Glutamatergic neuron (in vitro differentiated cells): ENCODE measurements around the gene FASTK. TPM values are rescaled to one million over a fixed set of nuclear protein-coding genes. Genes with fewer than 3 reads are reported as not detected.
A peak's percentile ranks its signal among the peaks of the same experiment; 100 is the strongest.

Source experiments
- DNase-seq: peaks from one replicate; pipeline ENCODE4 v3.0.0; 2022
- H3K27ac Mint-ChIP-seq: one replicate; pipeline ENCODE4 v1.8.0; 2020; ENCODE audit warnings: mild to moderate bottlenecking, mixed read lengths, inconsistent platforms; ENCODE audit not compliant: unreplicated experiment
- H3K27me3 Mint-ChIP-seq: one replicate; pipeline ENCODE4 v1.8.0; 2020; ENCODE audit warnings: mild to moderate bottlenecking, moderate library complexity, mixed read lengths, inconsistent platforms; ENCODE audit not compliant: unreplicated experiment
- H3K36me3 Mint-ChIP-seq: one replicate; pipeline ENCODE4 v1.8.0; 2020; ENCODE audit warnings: mild to moderate bottlenecking, mixed read lengths, inconsistent platforms; ENCODE audit not compliant: unreplicated experiment
- H3K4me1 Mint-ChIP-seq: one replicate; pipeline ENCODE4 v1.8.0; 2020; ENCODE audit warnings: mild to moderate bottlenecking, low read depth, mixed read lengths, inconsistent platforms; ENCODE audit not compliant: unreplicated experiment
- H3K4me3 Mint-ChIP-seq: one replicate; pipeline ENCODE4 v1.8.0; 2020; ENCODE audit warnings: mild to moderate bottlenecking, mixed read lengths, inconsistent platforms; ENCODE audit not compliant: unreplicated experiment
- H3K9me3 Mint-ChIP-seq: one replicate; pipeline ENCODE4 v1.8.0; 2020; ENCODE audit warnings: mild to moderate bottlenecking, moderate library complexity, mixed read lengths, inconsistent platforms; ENCODE audit not compliant: unreplicated experiment
- CTCF ChIP-seq: fragments of 200-600 bp; sonication (generic); IDR thresholded peaks from one replicate; pipeline ENCODE4 v1.5.0; 2021; ENCODE audit not compliant: partially characterized antibody, unreplicated experiment
- total RNA-seq: library from RNA; stranded (reverse); fragmentation: NEBNext Ultra II Directional; extraction: Animal tissue kit (Norgen Biotek cat#: 25700); gene quantifications from one replicate; pipeline ENCODE4 v1.2.1, GENCODE V29; 2021; ENCODE audit not compliant: unreplicated experiment

Gene FASTK
- total RNA-seq, 1 donor from 2014 or later, result 64.7 TPM

GRCh38 chr7:151103973-151104372 is 23.4 kb upstream of the FASTK start:
- Mint-ChIP-seq H3K4me3 (peak overlapping the region; percentile 10), H3K27me3 (peaks cover 8% of the 10 kb centered on the region), H3K4me1 (peaks cover 52% of the 10 kb centered on the region), H3K36me3 (no peaks in the 10 kb centered on the region), H3K27ac (peak overlapping the region; percentile 1), H3K9me3 (peaks cover 11% of the 10 kb centered on the region)
- TF ChIP-seq CTCF, result no peak
- no peak for DNase-seq

GRCh38 chr7:151102991-151103390 is 22.4 kb upstream of the FASTK start:
- no peak for DNase-seq
- peak overlapping the region; percentile 33 for H3K27ac Mint-ChIP-seq
- peaks cover 44% of the 10 kb centered on the region for H3K4me1 Mint-ChIP-seq
- TF ChIP-seq CTCF, result no peak
- peak overlapping the region; percentile 34 for H3K4me3 Mint-ChIP-seq
- peaks cover 6% of the 10 kb centered on the region for H3K27me3 Mint-ChIP-seq
- peaks cover 11% of the 10 kb centered on the region for H3K9me3 Mint-ChIP-seq
- no peaks in the 10 kb centered on the region for H3K36me3 Mint-ChIP-seq

GRCh38 chr7:151101621-151102396 is 21.2 kb upstream of the FASTK start:
- Mint-ChIP-seq H3K4me3 (no peak overlapping the region), H3K4me1 (peaks cover 44% of the 10 kb centered on the region), H3K27ac (peak overlapping the region; percentile 22), H3K9me3 (peaks cover 11% of the 10 kb centered on the region), H3K27me3 (peaks cover 5% of the 10 kb centered on the region), H3K36me3 (no peaks in the 10 kb centered on the region)
- TF ChIP-seq CTCF, result no peak
- DNase-seq, result no peak

- DNase-seq, result no peak
- peaks cover 44% of the 10 kb centered on the region for H3K4me1 Mint-ChIP-seq
- H3K9me3 Mint-ChIP-seq, result peaks cover 11% of the 10 kb centered on the region
- no peak for TF ChIP-seq CTCF
- no peak overlapping the region for H3K27ac Mint-ChIP-seq
- peak overlapping the region; percentile 20 for H3K4me3 Mint-ChIP-seq
- peaks cover 4% of the 10 kb centered on the region for H3K27me3 Mint-ChIP-seq
- no peaks in the 10 kb centered on the region for H3K36me3 Mint-ChIP-seq
Measured at GRCh38 chr7:151100921-151101320, 20.3 kb upstream of the FASTK start.

GRCh38 chr7:151099486-151100211 is 19.0 kb upstream of the FASTK start:
- Mint-ChIP-seq H3K9me3 (peaks cover 7% of the 10 kb centered on the region), H3K4me3 (no peak overlapping the region), H3K4me1 (peaks cover 46% of the 10 kb centered on the region), H3K27ac (no peak overlapping the region), H3K36me3 (no peaks in the 10 kb centered on the region), H3K27me3 (peaks cover 3% of the 10 kb centered on the region)
- TF ChIP-seq CTCF, result no peak
- no peak for DNase-seq
